H1 (cell line): Measurements from ENCODE around the gene LRP1-AS. TPM values are rescaled to one million over a fixed set of nuclear protein-coding genes. Genes with fewer than 3 reads are reported as not detected.
A peak's percentile ranks its signal among the peaks of the same experiment; 100 is the strongest.

Experiments used
- CTCF ChIA-PET: fragments of 300-600 bp; sonication (Branson Sonifier 250); formaldehyde crosslinking; loops from one replicate; lab custom pipeline; 2021; ENCODE audit not compliant: partially characterized antibody; lab: Charles Lee
- POLR2A ChIA-PET: fragments of 300-600 bp; sonication (Branson Sonifier 250); formaldehyde crosslinking; loops from one replicate; lab custom pipeline; 2021; ENCODE audit warnings: inconsistent platforms; ENCODE audit not compliant: partially characterized antibody; lab: Charles Lee
- DNase-seq, 2 experiments: peaks; one replicate each; pipeline versions ENCODE4 v3.0.0 to v3.0.0-alpha.2; 2010 to 2022; ENCODE audit warnings: low spot score in 2 of 2, low read depth in 1 of 2, mixed read lengths in 1 of 2
- FAIRE-seq: peaks from 2 replicates; lab custom pipeline; 2011; peaks lifted over from hg19 to GRCh38; lab: Jason Lieb, UNC
- H2AFZ ChIP-seq: 2 replicates; pipeline ENCODE4 v1.8.1; 2012; ENCODE audit warnings: low read length, inconsistent platforms
- H2AK5ac ChIP-seq: 2 replicates; pipeline ENCODE4 v1.6.1; 2013; ENCODE audit warnings: low read depth, low read length
- H2BK120ac ChIP-seq: replicated peaks from 2 replicates; pipeline ENCODE3; 2013; ENCODE audit warnings: low read depth, low read length, inconsistent platforms
- H2BK12ac ChIP-seq: 2 replicates; pipeline ENCODE4 v1.6.1; 2013; ENCODE audit warnings: low read depth, low read length
- H2BK15ac ChIP-seq: 2 replicates; pipeline ENCODE4 v1.6.1; 2013; ENCODE audit warnings: low read length
- H2BK20ac ChIP-seq: 2 replicates; pipeline ENCODE4 v1.6.1; 2013; ENCODE audit warnings: low read length
- H2BK5ac ChIP-seq: 2 replicates; pipeline ENCODE4 v1.6.1; 2013; ENCODE audit warnings: low read depth, low read length
- H3K14ac ChIP-seq: 2 replicates; pipeline ENCODE4 v1.6.1; 2013; ENCODE audit warnings: inconsistent platforms; ENCODE audit not compliant: insufficient read length
- H3K18ac ChIP-seq: 2 replicates; pipeline ENCODE4 v1.6.1; 2013; ENCODE audit warnings: low read length; ENCODE audit errors: extremely low read depth
- H3K23ac ChIP-seq: 2 replicates; pipeline ENCODE4 v1.6.1; 2013; ENCODE audit warnings: inconsistent platforms; ENCODE audit not compliant: insufficient read length
- H3K23me2 ChIP-seq: 2 replicates; pipeline ENCODE4 v1.6.1; 2013; ENCODE audit warnings: low read depth, low read length
- H3K27ac ChIP-seq: 2 replicates; pipeline ENCODE4 v1.6.1; 2011; ENCODE audit warnings: low read depth, low read length, inconsistent platforms
- H3K27me3 ChIP-seq, 4 experiments: replicated peaks in 1 of 4; 1 replicate in 1 of 4; 2 replicates in 3 of 4; pipeline versions ENCODE4 v1.6.1 to v1.8.1; 2011 to 2013; ENCODE audit warnings: low read length in 3 of 4, mild to moderate bottlenecking in 3 of 4, inconsistent platforms in 2 of 4, mixed read lengths in 2 of 4, moderate library complexity in 1 of 4; ENCODE audit not compliant: control insufficient read depth in 3 of 4, insufficient read depth in 3 of 4; ENCODE audit errors: extremely low read depth in 1 of 4
- H3K36me3 ChIP-seq, 4 experiments: 2 replicates each; pipeline versions ENCODE4 v1.6.1 to v1.8.1; 2011 to 2013; ENCODE audit warnings: mild to moderate bottlenecking in 4 of 4, low read length in 3 of 4, moderate library complexity in 2 of 4, control low read depth in 1 of 4, inconsistent platforms in 1 of 4; ENCODE audit not compliant: insufficient read depth in 4 of 4, control insufficient read depth in 2 of 4
- H3K4ac ChIP-seq: replicated peaks from 2 replicates; pipeline ENCODE3; 2013; ENCODE audit warnings: low read length, low read depth, mixed read lengths, inconsistent platforms; ENCODE audit not compliant: insufficient read length
- H3K4me1 ChIP-seq, 4 experiments: replicated peaks in 1 of 4; 1 replicate in 1 of 4; 2 replicates in 3 of 4; pipeline versions ENCODE4 v1.6.1 to v1.8.1; 2011 to 2013; ENCODE audit warnings: low read length in 3 of 4, inconsistent platforms in 2 of 4, mixed read lengths in 1 of 4; ENCODE audit not compliant: insufficient read depth in 4 of 4, control insufficient read depth in 3 of 4
- H3K4me2 ChIP-seq, 2 experiments: 2 replicates each; pipeline versions ENCODE4 v1.6.1 to v1.8.1; 2011 to 2013; ENCODE audit warnings: low read depth in 2 of 2, low read length in 2 of 2, control low read depth in 1 of 2, inconsistent platforms in 1 of 2, mild to moderate bottlenecking in 1 of 2; ENCODE audit not compliant: insufficient read depth in 1 of 2
- H3K4me3 ChIP-seq, 4 experiments: fragments of 200-600, 300-600 bp in 1 of 4; sonication (generic), shearing (Covaris generic), sonication (Bioruptor Twin) in 1 of 4; 2 replicates each; pipeline versions ENCODE4 v1.5.1 to v1.8.1; 2011 to 2016; ENCODE audit warnings: low read length in 4 of 4, low read depth in 3 of 4, control low read depth in 2 of 4, inconsistent platforms in 2 of 4, mild to moderate bottlenecking in 2 of 4, mixed read lengths in 1 of 4, moderate library complexity in 1 of 4; ENCODE audit not compliant: insufficient read depth in 2 of 4; ENCODE audit errors: extremely low read depth in 1 of 4
- H3K56ac ChIP-seq: replicated peaks from 2 replicates; pipeline ENCODE3; 2013; ENCODE audit warnings: low read depth, mild to moderate bottlenecking, mixed read lengths, low read length, inconsistent platforms; ENCODE audit not compliant: insufficient read length
- H3K79me1 ChIP-seq: 2 replicates; pipeline ENCODE4 v1.6.1; 2013; ENCODE audit warnings: low read depth, low read length, control low read depth
- H3K79me2 ChIP-seq, 2 experiments: 2 replicates each; pipeline versions ENCODE4 v1.6.1 to v1.8.1; 2012 to 2013; ENCODE audit warnings: low read length in 2 of 2, mild to moderate bottlenecking in 2 of 2, inconsistent platforms in 1 of 2; ENCODE audit not compliant: insufficient read depth in 2 of 2, control insufficient read depth in 1 of 2
- H3K9ac ChIP-seq, 4 experiments: replicated peaks in 1 of 4; 1 replicate in 1 of 4; 2 replicates in 3 of 4; pipeline versions ENCODE4 v1.6.1 to v1.8.1; 2011 to 2013; ENCODE audit warnings: low read depth in 3 of 4, low read length in 3 of 4, control low read depth in 2 of 4, mild to moderate bottlenecking in 2 of 4, moderate library complexity in 2 of 4, inconsistent platforms in 1 of 4; ENCODE audit errors: extremely low read depth in 1 of 4
- H3K9me3 ChIP-seq, 2 experiments: 2 replicates each; pipeline versions ENCODE4 v1.6.1 to v1.8.1; 2012 to 2013; ENCODE audit warnings: mild to moderate bottlenecking in 2 of 2, moderate library complexity in 2 of 2, control low read depth in 1 of 2, inconsistent platforms in 1 of 2, low read depth in 1 of 2, low read length in 1 of 2, mixed read lengths in 1 of 2; ENCODE audit not compliant: insufficient read depth in 2 of 2
- H4K20me1 ChIP-seq, 2 experiments: replicated peaks in 1 of 2; 2 replicates each; pipeline versions ENCODE3 to v1.8.1; 2011 to 2013; ENCODE audit warnings: inconsistent platforms in 2 of 2, low read length in 2 of 2, mild to moderate bottlenecking in 1 of 2; ENCODE audit not compliant: insufficient read depth in 2 of 2, control insufficient read depth in 1 of 2
- H4K5ac ChIP-seq: 2 replicates; pipeline ENCODE4 v1.6.1; 2013; ENCODE audit warnings: low read length, low read depth, mixed read lengths, inconsistent platforms; ENCODE audit not compliant: insufficient read length
- H4K8ac ChIP-seq: 2 replicates; pipeline ENCODE4 v1.8.0; 2013; ENCODE audit warnings: mild to moderate bottlenecking, moderate library complexity, low read length, inconsistent platforms; ENCODE audit not compliant: insufficient read depth; ENCODE audit errors: extremely low read depth
- H4K91ac ChIP-seq: replicated peaks from 2 replicates; pipeline ENCODE3; 2013; ENCODE audit warnings: low read length, mixed read lengths, inconsistent platforms; ENCODE audit not compliant: insufficient read length
- CEBPB ChIP-seq: IDR thresholded peaks from 2 replicates; pipeline ENCODE4 v1.6.1; 2012; ENCODE audit warnings: low read depth, low read length
- CTCF ChIP-seq, 3 experiments: IDR thresholded peaks; 1 replicate in 2 of 3; 2 replicates in 1 of 3; pipeline versions ENCODE4 v1.5.1 to v1.6.1; 2011; ENCODE audit warnings: low read length in 3 of 3, mild to moderate bottlenecking in 3 of 3, inconsistent platforms in 2 of 3, low read depth in 1 of 3, moderate library complexity in 1 of 3; ENCODE audit not compliant: insufficient read depth in 1 of 3; ENCODE audit errors: control extremely low read depth in 1 of 3
- EP300 ChIP-seq, 2 experiments: IDR thresholded peaks; 1 replicate in 1 of 2; 2 replicates in 1 of 2; pipeline ENCODE4 v1.6.1; 2011 to 2012; ENCODE audit warnings: low read depth in 2 of 2, low read length in 2 of 2, mild to moderate bottlenecking in 2 of 2, borderline replicate concordance in 1 of 2, inconsistent platforms in 1 of 2, moderate library complexity in 1 of 2
- MAX ChIP-seq: IDR thresholded peaks from 2 replicates; pipeline ENCODE4 v1.6.1; 2012; ENCODE audit warnings: inconsistent platforms
- RAD21 ChIP-seq, 2 experiments: IDR thresholded peaks in 1 of 2; conservative IDR thresholded peaks in 1 of 2; 2 replicates each; pipeline ENCODE4 v1.6.1; 2011; ENCODE audit warnings: low read depth in 2 of 2, low read length in 2 of 2, improper control_type of control experiment in 1 of 2, inconsistent platforms in 1 of 2, mild to moderate bottlenecking in 1 of 2, moderate library complexity in 1 of 2
- RNF2 ChIP-seq: fragments of 200-900, 300-1000 bp; sonication (generic); IDR thresholded peaks from 2 replicates; pipeline ENCODE4 v1.7.1; 2016; ENCODE audit warnings: borderline replicate concordance, low read depth, mild to moderate bottlenecking, antibody characterized with exemption, low read length; ENCODE audit not compliant: poor library complexity, severe bottlenecking; ENCODE audit errors: missing control alignments
- WGBS, 2 experiments: shearing (Covaris generic) in 1 of 2; methylation state at CpG; one replicate each; pipeline versions ENCODE4 v1.1.6 to v1.1.7; 2013 to 2015; ENCODE audit warnings: low lambda C conversion rate in 2 of 2, mixed read lengths in 2 of 2, inconsistent platforms in 1 of 2, low coverage in 1 of 2, missing lambda C conversion rate in 1 of 2; ENCODE audit not compliant: insufficient replicate concordance in 2 of 2, insufficient coverage in 1 of 2, insufficient read length in 1 of 2; ENCODE audit errors: extremely low coverage in 1 of 2, missing lambda C conversion rate in 1 of 2; 5-methylcytosine and 5-hydroxymethylcytosine counted together
- polyA plus RNA-seq, 7 experiments: library from polyadenylated mRNA; depleted of rRNA in 3 of 7; stranded (reverse) in 5 of 7; unstranded in 2 of 7; fragments of >200 nt in 5 of 7; fragments of 200-250 nt in 2 of 7; gene quantifications; 1 replicate in 5 of 7; 2 replicates in 1 of 7; 4 replicates in 1 of 7; pipeline versions ENCODE4 v1.2.1 to v1.2.3, GENCODE V29; 2011 to 2013; ENCODE audit warnings: missing spikeins in 2 of 7, mixed read lengths in 2 of 7
- total RNA-seq: library from RNA; stranded (reverse); fragmentation: NEBNext Ultra II Directional; extraction: Animal tissue kit (Norgen Biotek cat#: 25700); gene quantifications from 2 replicates; pipeline ENCODE4 v1.2.1, GENCODE V29; 2021

Gene LRP1-AS
- total and polyA plus RNA-seq, 2 of the 8 experiments (the other 6 are each of a cell fraction or from before 2014, with no cell fraction given), result not detected

- H3K9me3 ChIP-seq, result no peaks in the 10 kb centered on the region
- no peaks in the 10 kb centered on the region for H3K79me1 ChIP-seq
- no peak overlapping the region for H2AFZ ChIP-seq
- no peaks in the 10 kb centered on the region for H3K79me2 ChIP-seq
- no peak overlapping the region for H3K4ac ChIP-seq
- TF ChIP-seq EP300 (IDR thresholded peaks at IDR 0.05; ENCODE audit: borderline replicate concordance in 1 of 2, low read depth in 2 of 2, low read length in 2 of 2), result no peak
- TF ChIP-seq MAX, result 0 out of 2 replicates have a peak, but pooled peaks have one; percentile 25
- TF ChIP-seq CEBPB, result no peak
- TF ChIP-seq RAD21 (IDR thresholded peaks at IDR 0.05 in 1 of 2, conservative IDR thresholded peaks at IDR 0.05 in 1 of 2; ENCODE audit: low read depth in 2 of 2, low read length in 2 of 2), result peak; percentile 43 to 51
- peak in 2 of 3 experiments; percentile 81 to 82; a peak in 3 of 4 replicates for TF ChIP-seq CTCF (IDR thresholded peaks at IDR 0.05; ENCODE audit: control extremely low read depth in 1 of 3, insufficient read depth in 1 of 3, low read depth in 1 of 3, low read length in 3 of 3)
- TF ChIP-seq RNF2, result no peak
- DNase-seq, result peak; percentile 19 to 72
- no peak overlapping the region for H3K4me2 ChIP-seq
- H3K4me3 ChIP-seq, result no peak overlapping the region
- ChIA-PET CTCF (interaction anchor here (0.6 to 21.9 kb wide), 29 partner anchors 10 to 411 kb away, joined by 3 to 389 read pairs (median 4); partner anchors contain the start of genes LRP1, LRP1-AS and STAT6), POLR2A (interaction anchor here (0.7 to 9.9 kb wide), 11 partner anchors 14 to 124 kb away, joined by 3 to 91 read pairs (median 6); partner anchors contain the start of genes LRP1 and SHMT2)
- no peak overlapping the region; the same call in 1 of the 2 replicates for H2BK5ac ChIP-seq
- H2BK15ac ChIP-seq, result no peak overlapping the region
- peaks cover 26 to 53% (median 48%) of the 10 kb centered on the region in 4 experiments for H3K36me3 ChIP-seq
- no peaks in the 10 kb centered on the region for H3K27me3 ChIP-seq
- no peak overlapping the region for H2BK12ac ChIP-seq
- H2BK20ac ChIP-seq, result no peak overlapping the region
- no peak overlapping the region for H3K14ac ChIP-seq
- H3K18ac ChIP-seq, result no peak overlapping the region
- WGBS, 2 experiments, result 83% methylated on average over 11 of the region's 11 CpGs; no CpG with 5 or more reads in 1 of the 2 experiments
- H4K20me1 ChIP-seq, result peaks cover 4 to 17% of the 10 kb centered on the region in 2 experiments
- H2BK120ac ChIP-seq, result no peak overlapping the region
- no peak overlapping the region for H3K9ac ChIP-seq
- H3K56ac ChIP-seq, result no peak overlapping the region
- no peak overlapping the region for H2AK5ac ChIP-seq
- H3K23me2 ChIP-seq, result no peaks in the 10 kb centered on the region
- no peak overlapping the region; the same call in 1 of the 2 replicates for H4K8ac ChIP-seq
- H4K91ac ChIP-seq, result no peak overlapping the region
- no peak overlapping the region for H3K27ac ChIP-seq
- H3K23ac ChIP-seq, result no peak overlapping the region
- H4K5ac ChIP-seq, result no peak overlapping the region
- no peak for FAIRE-seq
- H3K4me1 ChIP-seq, result no peaks in the 10 kb centered on the region
Observed at GRCh38 chr12:57173089-57173488, 25.7 kb upstream of the LRP1-AS start.
